ENCODE results near the gene CNGA1.

CNGA1 gene

DNA sequence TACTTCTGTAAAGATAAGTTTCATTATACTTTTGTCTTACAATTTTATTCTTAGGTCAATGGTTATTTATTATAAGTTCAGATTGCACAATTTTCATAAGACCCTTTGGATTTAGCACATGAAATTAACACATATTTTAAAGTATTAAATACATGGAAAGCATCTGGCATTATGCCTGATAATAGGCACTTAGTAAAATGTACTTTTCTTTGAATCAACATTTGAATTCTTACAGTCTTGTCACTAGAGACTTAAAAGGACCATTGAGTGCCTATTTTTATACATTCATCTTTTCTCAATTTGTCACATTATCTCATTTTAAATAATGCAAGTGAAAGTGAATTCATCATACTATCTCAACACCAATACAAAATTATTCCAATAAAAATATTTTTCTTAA, 23.1 kb upstream of the CNGA1 start:
- TF ChIP-seq, protein P1, sequence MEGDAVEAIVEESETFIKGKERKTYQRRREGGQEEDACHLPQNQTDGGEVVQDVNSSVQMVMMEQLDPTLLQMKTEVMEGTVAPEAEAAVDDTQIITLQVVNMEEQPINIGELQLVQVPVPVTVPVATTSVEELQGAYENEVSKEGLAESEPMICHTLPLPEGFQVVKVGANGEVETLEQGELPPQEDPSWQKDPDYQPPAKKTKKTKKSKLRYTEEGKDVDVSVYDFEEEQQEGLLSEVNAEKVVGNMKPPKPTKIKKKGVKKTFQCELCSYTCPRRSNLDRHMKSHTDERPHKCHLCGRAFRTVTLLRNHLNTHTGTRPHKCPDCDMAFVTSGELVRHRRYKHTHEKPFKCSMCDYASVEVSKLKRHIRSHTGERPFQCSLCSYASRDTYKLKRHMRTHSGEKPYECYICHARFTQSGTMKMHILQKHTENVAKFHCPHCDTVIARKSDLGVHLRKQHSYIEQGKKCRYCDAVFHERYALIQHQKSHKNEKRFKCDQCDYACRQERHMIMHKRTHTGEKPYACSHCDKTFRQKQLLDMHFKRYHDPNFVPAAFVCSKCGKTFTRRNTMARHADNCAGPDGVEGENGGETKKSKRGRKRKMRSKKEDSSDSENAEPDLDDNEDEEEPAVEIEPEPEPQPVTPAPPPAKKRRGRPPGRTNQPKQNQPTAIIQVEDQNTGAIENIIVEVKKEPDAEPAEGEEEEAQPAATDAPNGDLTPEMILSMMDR (IDR thresholded peaks at IDR 0.05), result no peak
- Histone ChIP-seq H3K27ac (no peak overlapping the region), H3K4me3 (no peak overlapping the region)
- no peak for DNase-seq (ENCODE audit: low spot score)

DNA sequence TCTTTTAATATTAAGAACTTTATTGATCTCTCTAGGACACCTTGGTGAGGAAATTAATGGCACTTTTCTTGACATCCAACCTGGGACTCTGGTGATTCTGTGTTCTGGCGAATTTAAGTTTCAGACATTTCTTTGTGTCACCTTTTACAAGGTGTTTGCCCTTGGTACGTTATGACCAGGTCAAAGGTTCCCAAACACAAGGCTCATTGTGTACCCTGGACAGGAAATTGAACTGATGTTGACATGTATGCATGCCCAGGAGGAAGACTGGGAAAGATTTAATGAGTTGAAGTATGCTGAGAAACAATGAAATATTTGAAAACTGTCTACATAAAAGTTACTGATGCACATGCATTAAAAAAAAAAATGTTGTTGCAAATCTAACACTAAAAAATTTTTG, 22.2 kb upstream of the CNGA1 start:
- TF ChIP-seq, protein P1 (IDR thresholded peaks at IDR 0.05), result no peak
- no peak for DNase-seq (ENCODE audit: low spot score)
- Histone ChIP-seq H3K27ac (no peak overlapping the region), H3K4me3 (no peak overlapping the region)

DNA sequence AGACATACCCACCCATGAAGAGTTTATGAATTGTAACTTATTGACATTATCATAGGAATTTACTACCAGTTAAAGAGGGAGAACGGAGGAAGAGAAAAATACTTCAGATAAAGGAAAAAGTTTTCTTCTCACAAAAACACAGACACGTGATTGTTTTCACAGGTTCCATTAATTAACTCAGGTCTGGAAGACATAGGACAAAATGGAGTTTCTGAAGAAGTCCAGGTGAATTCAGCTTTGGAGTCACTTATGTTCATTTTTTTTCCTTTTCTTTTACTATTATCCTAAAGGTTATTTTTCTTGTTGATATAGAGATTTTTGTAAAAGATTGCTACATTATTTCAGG, 20.6 kb upstream of the CNGA1 start:
- H3K4me3 ChIP-seq, result no peak overlapping the region
- no peak for DNase-seq (ENCODE audit: low spot score)
- TF ChIP-seq, protein P1 (IDR thresholded peaks at IDR 0.05), result no peak
- no peak overlapping the region for H3K27ac ChIP-seq

DNA sequence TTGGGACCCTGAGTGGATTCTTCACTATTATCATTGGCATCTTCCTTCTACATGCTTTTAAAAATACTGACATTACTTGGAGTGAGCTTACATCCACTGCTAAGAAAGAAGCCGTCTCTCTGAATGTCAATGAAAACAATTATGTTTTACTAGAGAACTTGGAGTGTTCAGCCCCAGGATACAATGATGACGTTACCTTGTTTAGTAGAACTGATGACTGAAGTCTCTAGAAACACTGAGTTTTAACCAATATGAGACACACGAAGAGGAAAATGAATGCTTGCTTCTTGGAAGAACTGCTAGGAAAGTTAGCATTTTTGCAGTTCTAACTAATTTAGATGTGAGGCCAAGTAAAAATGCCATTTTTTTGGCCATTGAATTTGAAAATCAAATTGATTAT, 19.5 kb upstream of the CNGA1 start:
- DNase-seq (ENCODE audit: low spot score), result no peak
- TF ChIP-seq, protein P1 (IDR thresholded peaks at IDR 0.05), result no peak
- no peak overlapping the region for H3K4me3 ChIP-seq
- H3K27ac ChIP-seq, result no peak overlapping the region

DNA sequence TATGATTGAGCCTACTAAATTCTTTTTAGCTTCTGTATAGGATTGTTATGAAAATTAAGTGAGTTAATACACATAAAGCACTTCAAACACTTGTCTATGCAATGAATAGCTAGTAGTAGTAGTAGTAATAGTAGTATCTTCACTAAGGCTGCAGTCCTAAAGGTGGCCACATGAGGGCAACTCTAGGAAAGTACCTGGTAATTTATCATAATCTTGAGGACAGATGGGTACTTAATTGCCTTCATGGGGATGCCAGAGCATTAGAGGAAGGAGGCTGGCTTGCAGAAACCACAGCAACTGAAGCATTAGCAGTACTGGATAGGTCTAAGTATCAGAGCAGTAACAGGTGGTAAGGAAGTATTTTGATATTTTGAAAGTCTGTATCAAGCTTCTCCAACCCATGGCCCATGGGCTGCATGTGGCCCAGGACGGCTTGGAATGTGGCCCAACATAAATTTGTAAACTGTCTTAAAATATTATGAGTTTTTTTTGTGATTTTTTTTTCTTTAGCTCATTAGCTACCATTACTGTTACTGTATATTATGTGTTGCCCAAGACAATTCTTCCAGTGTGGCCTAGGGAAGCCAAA, 17.4 kb upstream of the CNGA1 start:
- Histone ChIP-seq H3K27ac (no peak overlapping the region), H3K4me3 (no peak overlapping the region)
- DNase-seq (ENCODE audit: low spot score), result no peak
- TF ChIP-seq, protein P1 (IDR thresholded peaks at IDR 0.05), result no peak

DNA sequence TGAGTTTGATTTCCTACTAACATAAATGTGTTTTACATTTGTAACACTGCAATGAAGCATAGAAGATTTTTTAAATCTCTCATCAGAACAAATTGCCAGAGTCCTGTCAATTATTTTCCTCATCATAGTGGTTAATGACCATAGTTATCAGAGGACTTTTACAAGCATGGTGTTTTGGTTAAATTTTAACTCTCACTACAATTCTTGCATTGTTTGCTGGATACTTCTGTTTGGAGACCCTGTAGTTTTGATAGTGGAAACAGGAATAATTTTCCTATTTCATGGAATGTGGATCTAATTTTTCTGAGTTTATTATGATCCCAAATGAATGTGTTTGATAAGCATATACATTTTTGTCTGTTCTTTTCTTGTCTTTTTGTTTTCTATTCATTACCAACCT, 16.9 kb upstream of the CNGA1 start:
- DNase-seq (ENCODE audit: low spot score), result no peak

DNA sequence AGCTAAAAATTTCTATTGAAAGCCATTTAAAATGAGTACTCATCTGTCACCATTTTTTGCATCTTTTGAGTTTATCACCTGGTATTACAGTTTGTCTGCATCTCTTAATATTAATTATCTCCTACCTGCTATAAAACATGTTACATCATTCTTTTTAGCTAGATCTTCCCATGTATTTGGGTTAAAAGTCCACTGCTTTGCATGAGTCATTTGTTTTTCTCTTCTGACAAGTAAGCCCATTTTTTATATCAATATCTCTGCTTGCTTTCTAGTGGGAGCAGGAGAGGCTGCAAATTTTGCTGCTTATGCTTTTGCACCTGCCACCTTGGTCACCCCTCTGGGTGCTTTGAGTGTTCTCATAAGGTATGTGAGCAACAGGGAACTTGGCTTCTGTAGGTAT, 16.2 kb upstream of the CNGA1 start:
- Histone ChIP-seq H3K4me3 (no peak overlapping the region), H3K27ac (no peak overlapping the region)
- TF ChIP-seq, protein P1 (IDR thresholded peaks at IDR 0.05), result no peak
- no peak for DNase-seq (ENCODE audit: low spot score)

More for the DNA sequence above, 16.9 kb upstream of the CNGA1 start:
- Histone ChIP-seq H3K27ac (no peak overlapping the region), H3K4me3 (no peak overlapping the region)
- TF ChIP-seq, protein P1 (IDR thresholded peaks at IDR 0.05), result no peak

Data from coronary artery (tissue), 2 donors.